Osteocyte (in vitro differentiated cells): ENCODE measurements around the gene EVA1C. TPM values are rescaled to one million over a fixed set of nuclear protein-coding genes. Genes with fewer than 3 reads are reported as not detected.

Experiments used
- DNase-seq: peaks from one replicate; pipeline ENCODE4 v3.0.0; 2021; ENCODE audit warnings: mixed read lengths; ENCODE audit not compliant: unreplicated experiment; ENCODE audit errors: extremely low spot score
- H3K27ac Mint-ChIP-seq: one replicate; pipeline ENCODE4 v1.8.0; 2021; ENCODE audit warnings: mild to moderate bottlenecking, mixed read lengths; ENCODE audit not compliant: unreplicated experiment
- H3K27me3 Mint-ChIP-seq: one replicate; pipeline ENCODE4 v1.8.0; 2021; ENCODE audit warnings: mixed read lengths; ENCODE audit not compliant: unreplicated experiment
- H3K36me3 Mint-ChIP-seq: one replicate; pipeline ENCODE4 v1.8.0; 2021; ENCODE audit warnings: mixed read lengths; ENCODE audit not compliant: unreplicated experiment
- H3K4me1 Mint-ChIP-seq: one replicate; pipeline ENCODE4 v1.8.0; 2021; ENCODE audit warnings: mixed read lengths; ENCODE audit not compliant: unreplicated experiment
- H3K4me3 Mint-ChIP-seq: one replicate; pipeline ENCODE4 v1.8.0; 2021; ENCODE audit warnings: mild to moderate bottlenecking, moderate library complexity, mixed read lengths; ENCODE audit not compliant: unreplicated experiment
- H3K9me3 Mint-ChIP-seq: one replicate; pipeline ENCODE4 v1.8.0; 2021; ENCODE audit warnings: mixed read lengths; ENCODE audit not compliant: unreplicated experiment
- CTCF ChIP-seq: fragments of 200-600 bp; sonication (generic); IDR thresholded peaks from 2 replicates; pipeline ENCODE4 v1.5.0; 2021; ENCODE audit warnings: antibody characterized with exemption, mild to moderate bottlenecking, moderate library complexity
- total RNA-seq: library from RNA; stranded (reverse); gene quantifications from 2 replicates; pipeline ENCODE4 v1.2.1, GENCODE V29; 2021

Gene EVA1C
- total RNA-seq, 1 donor from 2014 or later = 3.0 TPM

DNA sequence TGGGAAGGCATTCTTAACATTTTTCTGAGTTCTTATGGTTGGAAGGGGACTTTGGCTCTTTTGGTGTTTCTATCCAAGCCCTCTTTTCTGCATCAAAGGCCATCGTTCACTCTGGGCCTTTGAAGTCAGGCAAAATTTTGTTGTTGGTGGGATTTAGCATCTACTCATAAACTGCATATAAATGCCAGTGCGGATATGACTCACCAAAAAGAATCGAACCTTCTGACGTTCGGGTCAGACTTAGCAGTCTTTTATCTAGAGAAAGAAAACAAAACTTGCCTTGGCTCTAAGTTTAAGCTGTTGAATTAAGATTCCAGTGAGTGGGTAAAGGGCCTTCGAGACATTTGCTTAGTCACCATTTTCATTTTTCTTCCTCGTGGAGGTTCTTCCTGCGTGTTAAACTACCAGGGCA, 51.4 kb downstream of the EVA1C start:
- DNase-seq = no peak
- H3K4me1 Mint-ChIP-seq = peaks cover 18% of the 10 kb centered on the region
- no peak for TF ChIP-seq CTCF
- peak overlapping the region; percentile 26 for H3K4me3 Mint-ChIP-seq
- H3K9me3 Mint-ChIP-seq = no peaks in the 10 kb centered on the region
- H3K27ac Mint-ChIP-seq = peak overlapping the region; percentile 93
- no peaks in the 10 kb centered on the region for H3K36me3 Mint-ChIP-seq
- no peaks in the 10 kb centered on the region for H3K27me3 Mint-ChIP-seq

DNA sequence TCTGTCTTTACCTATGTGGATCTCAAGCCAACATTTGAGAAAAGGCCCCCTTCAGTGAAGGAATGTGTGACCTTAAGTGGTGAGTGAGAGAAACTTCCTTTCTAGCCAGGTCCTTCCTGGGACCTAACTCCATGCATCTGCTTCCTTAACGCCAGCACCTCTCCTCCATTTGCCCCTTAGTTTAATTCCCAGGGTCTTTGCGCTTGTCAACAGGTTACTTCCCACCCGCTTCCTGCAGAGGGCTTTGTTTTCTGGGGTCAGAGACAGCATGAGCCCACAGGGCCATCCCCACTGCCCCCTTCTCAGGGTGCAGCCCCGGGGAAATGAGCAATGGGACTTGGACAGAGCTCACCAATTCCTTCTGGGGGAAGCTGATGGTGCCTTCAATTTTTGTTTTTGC, 54.8 kb downstream of the EVA1C start:
- no peak for TF ChIP-seq CTCF
- no peak for DNase-seq
- no peaks in the 10 kb centered on the region for H3K36me3 Mint-ChIP-seq
- H3K4me1 Mint-ChIP-seq = peaks cover 18% of the 10 kb centered on the region
- H3K9me3 Mint-ChIP-seq = no peaks in the 10 kb centered on the region
- no peak overlapping the region for H3K4me3 Mint-ChIP-seq
- H3K27ac Mint-ChIP-seq = no peak overlapping the region
- no peaks in the 10 kb centered on the region for H3K27me3 Mint-ChIP-seq

GRCh38 chr21:32468681-32469111, 56.2 kb downstream of the EVA1C start:
- DNase-seq = no peak
- Mint-ChIP-seq H3K9me3 (no peaks in the 10 kb centered on the region), H3K36me3 (peaks cover 2% of the 10 kb centered on the region), H3K27me3 (no peaks in the 10 kb centered on the region), H3K27ac (no peak overlapping the region), H3K4me3 (no peak overlapping the region), H3K4me1 (peaks cover 14% of the 10 kb centered on the region)
- TF ChIP-seq CTCF = no peak

DNA sequence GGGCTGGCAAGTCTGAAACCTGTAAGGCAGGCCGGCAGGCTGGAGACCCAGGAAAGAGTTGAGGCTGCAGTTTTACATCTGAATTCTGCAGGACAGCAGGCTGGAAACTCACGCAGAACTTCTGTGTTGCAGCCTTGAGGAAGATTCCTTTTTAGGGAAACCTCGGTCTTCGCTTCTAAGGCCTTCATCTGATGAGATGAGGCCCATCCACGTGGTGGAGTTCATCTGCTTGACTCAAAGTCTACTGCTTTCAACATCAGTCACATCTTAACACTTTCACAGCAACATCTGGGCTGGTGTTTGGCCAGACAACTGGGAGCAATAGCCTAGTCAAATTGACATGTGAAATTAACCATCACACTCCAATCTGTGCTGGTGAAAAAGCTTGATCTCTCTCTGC, 57.1 kb downstream of the EVA1C start:
- H3K4me1 Mint-ChIP-seq = peaks cover 10% of the 10 kb centered on the region
- no peak for TF ChIP-seq CTCF
- no peaks in the 10 kb centered on the region for H3K9me3 Mint-ChIP-seq
- DNase-seq = no peak
- no peak overlapping the region for H3K27ac Mint-ChIP-seq
- H3K36me3 Mint-ChIP-seq = peaks cover 4% of the 10 kb centered on the region
- no peaks in the 10 kb centered on the region for H3K27me3 Mint-ChIP-seq
- no peak overlapping the region for H3K4me3 Mint-ChIP-seq

DNA sequence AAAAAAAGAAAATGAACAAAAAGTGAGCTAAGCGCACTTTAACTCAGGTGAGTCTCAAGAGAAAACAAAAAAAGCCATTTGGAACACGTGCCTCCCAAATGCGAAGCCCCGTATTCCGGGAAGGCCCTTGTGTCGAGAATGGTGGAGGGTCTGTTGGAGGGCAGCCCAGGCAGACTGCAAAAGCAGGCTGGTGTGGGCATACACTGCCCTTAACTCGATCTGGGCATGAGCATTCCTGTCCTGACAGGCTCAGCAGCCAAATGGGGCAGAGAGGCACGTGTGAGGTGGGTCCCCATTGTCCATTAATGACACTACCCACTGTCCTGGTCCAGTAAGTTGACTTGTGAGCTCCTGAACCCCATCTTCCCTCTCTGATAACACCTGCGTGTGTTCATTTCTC, 57.7 kb downstream of the EVA1C start:
- no peak for TF ChIP-seq CTCF
- Mint-ChIP-seq H3K27ac (no peak overlapping the region), H3K9me3 (no peaks in the 10 kb centered on the region), H3K4me1 (peaks cover 12% of the 10 kb centered on the region), H3K4me3 (no peak overlapping the region), H3K36me3 (peaks cover 4% of the 10 kb centered on the region), H3K27me3 (no peaks in the 10 kb centered on the region)
- DNase-seq = no peak
